ENCODE results near the gene PKD1L1. TPM values are rescaled to one million over a fixed set of nuclear protein-coding genes. Genes with fewer than 3 reads are reported as not detected.
"Not testable (repeated sequence)": the region's sequence is repeated elsewhere in the genome, so short reads cannot be mapped to it uniquely, and the experiment has no call there.

PKD1L1 gene
- total RNA-seq, 4 donors from 2014 or later: 0.11 to 2.6 TPM; not detected in 2

DNA sequence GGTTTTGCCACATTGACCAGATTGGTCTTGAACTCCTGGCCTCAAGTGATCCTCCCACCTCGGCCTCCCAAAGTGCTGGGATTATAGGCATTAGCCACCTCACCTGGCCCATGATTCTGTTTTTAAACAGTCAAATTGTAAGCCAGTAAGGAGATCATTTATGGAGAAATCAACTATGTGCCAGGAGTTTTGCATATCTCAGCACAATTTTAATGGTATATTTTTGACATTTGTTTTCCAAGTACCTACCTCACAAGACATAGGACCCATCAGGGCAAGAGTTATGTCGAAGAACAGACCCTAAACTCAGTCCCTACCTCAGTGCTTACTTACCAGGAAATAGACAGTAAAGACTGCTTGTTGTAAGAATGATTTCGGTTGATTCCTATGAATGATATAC, 193.0 kb downstream of the PKD1L1 start:
- Histone ChIP-seq H3K27me3 (no peaks in the 10 kb centered on the region), H3K4me1 (peaks cover 14% of the 10 kb centered on the region), H3K4me3 (no peak overlapping the region), H3K27ac (no peak overlapping the region), H3K9me3 (no peaks in the 10 kb centered on the region), H3K36me3 (no peaks in the 10 kb centered on the region)
- 56% methylated on average over 3 of the region's 3 CpGs for WGBS
- DNase-seq (ENCODE audit: low spot score in 2 of 2): no peak
- TF ChIP-seq POLR2A (IDR thresholded peaks at IDR 0.05) (no peak), EP300 (IDR thresholded peaks at IDR 0.05) (no peak), POLR2AphosphoS5 (IDR thresholded peaks at IDR 0.05) (no peak)
- TF ChIP-seq, protein P1, sequence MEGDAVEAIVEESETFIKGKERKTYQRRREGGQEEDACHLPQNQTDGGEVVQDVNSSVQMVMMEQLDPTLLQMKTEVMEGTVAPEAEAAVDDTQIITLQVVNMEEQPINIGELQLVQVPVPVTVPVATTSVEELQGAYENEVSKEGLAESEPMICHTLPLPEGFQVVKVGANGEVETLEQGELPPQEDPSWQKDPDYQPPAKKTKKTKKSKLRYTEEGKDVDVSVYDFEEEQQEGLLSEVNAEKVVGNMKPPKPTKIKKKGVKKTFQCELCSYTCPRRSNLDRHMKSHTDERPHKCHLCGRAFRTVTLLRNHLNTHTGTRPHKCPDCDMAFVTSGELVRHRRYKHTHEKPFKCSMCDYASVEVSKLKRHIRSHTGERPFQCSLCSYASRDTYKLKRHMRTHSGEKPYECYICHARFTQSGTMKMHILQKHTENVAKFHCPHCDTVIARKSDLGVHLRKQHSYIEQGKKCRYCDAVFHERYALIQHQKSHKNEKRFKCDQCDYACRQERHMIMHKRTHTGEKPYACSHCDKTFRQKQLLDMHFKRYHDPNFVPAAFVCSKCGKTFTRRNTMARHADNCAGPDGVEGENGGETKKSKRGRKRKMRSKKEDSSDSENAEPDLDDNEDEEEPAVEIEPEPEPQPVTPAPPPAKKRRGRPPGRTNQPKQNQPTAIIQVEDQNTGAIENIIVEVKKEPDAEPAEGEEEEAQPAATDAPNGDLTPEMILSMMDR (IDR thresholded peaks at IDR 0.05): no peak

DNA sequence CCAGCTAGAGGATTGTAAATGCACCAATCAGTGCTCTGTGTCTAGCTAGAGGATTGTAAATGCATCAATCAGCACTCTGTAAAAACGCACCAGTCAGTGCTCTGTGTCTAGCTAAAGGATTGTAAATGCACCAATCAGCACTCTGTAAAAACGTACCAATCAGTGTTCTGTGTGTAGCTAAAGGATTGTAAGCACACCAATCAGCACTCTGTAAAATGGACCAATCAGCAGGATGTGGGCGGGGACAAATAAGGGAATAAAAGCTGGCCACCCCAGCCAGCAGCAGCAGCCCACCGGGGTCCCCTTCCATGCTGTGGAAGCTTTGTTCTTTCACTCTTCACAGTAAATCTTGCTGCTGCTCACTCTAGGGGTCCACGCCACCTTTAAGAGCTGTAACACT, 196.5 kb downstream of the PKD1L1 start:
- H3K9me3 ChIP-seq; H3K4me1 ChIP-seq; H3K27me3 ChIP-seq; H3K4me3 ChIP-seq; H3K36me3 ChIP-seq; DNase-seq (ENCODE audit: low spot score in 2 of 2); H3K27ac ChIP-seq: not testable (repeated sequence)
- WGBS: 79% methylated on average over 5 of the region's 5 CpGs

DNA sequence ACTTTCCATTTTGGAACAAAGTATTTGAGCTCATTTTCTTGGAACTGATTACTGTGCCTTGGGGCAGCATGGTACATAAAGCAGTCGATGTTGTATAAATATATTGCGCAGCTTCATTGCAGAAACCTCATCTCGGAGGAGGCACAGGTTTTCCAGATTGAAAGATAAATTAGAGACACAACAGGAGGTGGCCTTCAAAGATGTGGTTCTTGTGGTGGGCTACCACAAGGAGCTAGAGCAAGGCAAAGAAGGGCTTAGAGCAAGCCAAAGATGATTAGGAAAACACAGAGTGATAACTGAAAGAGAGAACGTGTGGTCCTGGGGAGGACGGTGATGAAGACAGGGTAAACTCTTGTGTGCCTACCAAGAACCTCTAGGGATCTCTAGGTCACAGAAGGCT, 197.2 kb downstream of the PKD1L1 start:
- Histone ChIP-seq H3K36me3 (no peaks in the 10 kb centered on the region), H3K27me3 (no peaks in the 10 kb centered on the region), H3K27ac (no peak overlapping the region), H3K4me3 (no peak overlapping the region), H3K4me1 (no peaks in the 10 kb centered on the region), H3K9me3 (no peaks in the 10 kb centered on the region)
- no peak for DNase-seq (ENCODE audit: low spot score in 2 of 2)
- WGBS: 40% methylated on average over 5 of the region's 5 CpGs
- TF ChIP-seq EP300 (IDR thresholded peaks at IDR 0.05) (no peak), POLR2A (IDR thresholded peaks at IDR 0.05) (no peak)

DNA sequence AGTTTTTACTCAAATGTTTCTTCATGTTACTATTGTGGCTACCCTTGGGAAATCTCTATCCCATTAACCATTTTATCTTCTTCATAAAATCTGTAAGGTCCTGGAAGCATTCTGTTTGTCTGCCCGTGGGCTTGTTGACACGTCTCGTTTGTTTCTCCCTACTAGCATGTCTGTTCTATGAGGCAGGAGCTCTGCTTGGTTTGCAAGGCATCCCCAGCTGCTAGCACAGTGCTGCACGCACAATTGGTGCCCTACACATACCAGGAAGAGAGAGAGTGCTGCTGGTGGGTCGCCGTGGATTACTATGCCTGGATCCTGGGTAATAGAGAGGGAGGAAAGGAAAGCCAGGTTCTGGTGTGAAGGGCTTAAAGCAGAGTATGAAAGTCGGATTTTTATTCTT, 200.2 kb downstream of the PKD1L1 start:
- no peak overlapping the region for H3K27ac ChIP-seq
- peaks cover 4% of the 10 kb centered on the region for H3K27me3 ChIP-seq
- H3K9me3 ChIP-seq: no peaks in the 10 kb centered on the region
- 89% methylated on average over 7 of the region's 7 CpGs for WGBS
- H3K4me1 ChIP-seq: no peaks in the 10 kb centered on the region
- TF ChIP-seq POLR2A (IDR thresholded peaks at IDR 0.05) (no peak), EP300 (IDR thresholded peaks at IDR 0.05) (no peak)
- TF ChIP-seq, protein P1 (IDR thresholded peaks at IDR 0.05): no peak
- no peak overlapping the region for H3K4me3 ChIP-seq
- no peaks in the 10 kb centered on the region for H3K36me3 ChIP-seq
- DNase-seq (ENCODE audit: low spot score in 2 of 2): no peak

DNA sequence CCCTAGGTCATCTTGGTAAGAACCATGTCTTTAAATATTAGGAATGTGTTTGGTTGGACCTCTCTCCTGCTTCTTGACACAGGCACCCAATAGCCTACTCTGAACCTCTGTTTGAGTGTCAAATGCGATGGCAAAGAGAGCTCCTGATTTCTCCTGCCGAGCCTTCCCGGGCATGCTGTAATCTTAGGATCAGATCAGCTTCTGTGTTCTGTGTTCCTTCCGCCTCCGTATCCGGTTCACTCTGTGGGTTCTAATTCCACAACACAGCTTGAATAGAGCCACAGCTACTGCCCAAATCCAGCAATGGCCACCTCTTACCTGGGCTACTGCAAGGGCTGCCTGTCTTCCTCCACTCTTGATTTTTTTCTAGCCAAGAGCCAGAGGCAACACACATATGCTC, 201.1 kb downstream of the PKD1L1 start:
- no peaks in the 10 kb centered on the region for H3K9me3 ChIP-seq
- H3K4me1 ChIP-seq: no peaks in the 10 kb centered on the region
- WGBS: 82% methylated on average over 6 of the region's 6 CpGs
- TF ChIP-seq, protein P1 (IDR thresholded peaks at IDR 0.05): no peak
- no peak for TF ChIP-seq POLR2AphosphoS5 (IDR thresholded peaks at IDR 0.05)
- no peak for DNase-seq (ENCODE audit: low spot score in 2 of 2)
- H3K27ac ChIP-seq: no peak overlapping the region
- no peak overlapping the region for H3K4me3 ChIP-seq
- H3K27me3 ChIP-seq: peaks cover 4% of the 10 kb centered on the region
- no peaks in the 10 kb centered on the region for H3K36me3 ChIP-seq

DNA sequence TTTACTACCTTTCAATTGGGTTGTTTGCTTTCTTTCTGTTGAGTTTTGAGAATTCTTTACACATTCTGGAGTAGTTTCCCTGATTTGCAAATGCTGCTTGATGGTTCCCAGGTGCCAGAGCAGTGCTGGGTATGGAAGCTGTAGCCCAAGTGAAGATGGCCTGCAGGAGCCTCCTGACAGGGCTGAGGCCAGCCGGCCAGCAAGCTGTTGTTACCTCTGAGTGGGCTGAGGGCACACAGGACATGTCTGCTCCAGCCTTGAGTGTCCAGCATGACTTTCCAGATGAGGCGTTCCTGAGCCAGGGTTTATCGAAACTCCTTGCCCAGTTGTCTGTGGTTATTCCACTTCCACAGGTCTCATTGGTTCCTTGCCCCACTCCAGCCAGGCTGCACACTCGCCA, 201.8 kb downstream of the PKD1L1 start:
- H3K36me3 ChIP-seq: no peaks in the 10 kb centered on the region
- WGBS: 92% methylated on average over 3 of the region's 4 CpGs
- H3K27ac ChIP-seq: no peak overlapping the region
- no peaks in the 10 kb centered on the region for H3K9me3 ChIP-seq
- no peak for DNase-seq (ENCODE audit: low spot score in 2 of 2)
- TF ChIP-seq, protein P1 (IDR thresholded peaks at IDR 0.05): no peak
- no peak for TF ChIP-seq POLR2A (IDR thresholded peaks at IDR 0.05)
- no peak for TF ChIP-seq POLR2AphosphoS5 (IDR thresholded peaks at IDR 0.05)
- no peak for TF ChIP-seq EP300 (IDR thresholded peaks at IDR 0.05)
- no peak overlapping the region for H3K4me3 ChIP-seq
- H3K4me1 ChIP-seq: no peaks in the 10 kb centered on the region
- peaks cover 4% of the 10 kb centered on the region for H3K27me3 ChIP-seq

Measured in suprapubic skin (tissue), 4 donors.